Body of pancreas (tissue), 4 donors: ENCODE data around the gene DAAM1. TPM values are rescaled to one million over a fixed set of nuclear protein-coding genes. Genes with fewer than 3 reads are reported as not detected.

ENCODE experiments used
- ATAC-seq: fragments of 150-250 bp; one replicate; pipeline ENCODE4 v1.9.1; 2016
- DNase-seq, 4 donors: peaks; one replicate each; pipeline ENCODE4 v3.0.0-alpha.2; 2019
- H3K27ac ChIP-seq, 4 donors: fragments of 200-600 bp; sonication (generic); 1 replicate in 3 of 4; 2 replicates in 1 of 4; pipeline versions ENCODE4 v1.5.1 to v1.6.1; 2016 to 2019; ENCODE audit warnings: mild to moderate bottlenecking in 1 of 4, mixed read lengths in 1 of 4, moderate library complexity in 1 of 4
- H3K27me3 ChIP-seq, 2 donors: fragments of 200-600 bp; sonication (generic); one replicate each; pipeline ENCODE4 v1.6.0; 2016; ENCODE audit warnings: mild to moderate bottlenecking in 1 of 2
- H3K36me3 ChIP-seq, 2 donors: fragments of 200-600 bp; sonication (generic); replicated peaks in 1 of 2; 2 replicates each; pipeline ENCODE4 v1.5.1; 2016; ENCODE audit warnings: low read depth in 2 of 2; ENCODE audit not compliant: insufficient read depth in 1 of 2
- H3K4me1 ChIP-seq: fragments of 200-600 bp; sonication (generic); one replicate; pipeline ENCODE4 v1.6.0; 2016
- H3K4me3 ChIP-seq, 2 donors: fragments of 200-600 bp; sonication (generic); 1 replicate in 1 of 2; 2 replicates in 1 of 2; pipeline ENCODE4 v1.5.1; 2016 to 2019
- H3K9me3 ChIP-seq, 3 donors: fragments of 200-600 bp; sonication (generic); 1 replicate in 2 of 3; 2 replicates in 1 of 3; pipeline ENCODE4 v1.5.1; 2016
- POLR2A ChIP-seq, 3 donors: fragments of 450-650 bp; IDR thresholded peaks; one replicate each; pipeline ENCODE4 v1.6.1; 2016; ENCODE audit warnings: antibody characterized with exemption in 3 of 3, mild to moderate bottlenecking in 2 of 3
- WGBS, 2 donors: methylation state at CpG; one replicate each; pipeline ENCODE4 v1.1.5; 2017; 5-methylcytosine and 5-hydroxymethylcytosine counted together
- intact Hi-C: fragments of 100-400 bp; cut with DNase I; formaldehyde crosslinking; loops from one replicate; pipeline ENCODE4 v1.15.1; 2023
- total RNA-seq, 2 donors: library from RNA; depleted of rRNA; stranded (reverse); fragments of >200 nt; gene quantifications; one replicate each; pipeline ENCODE4 v1.1.0, GENCODE V29; 2016
- TF ChIP-seq, protein P1 (sequence below), 7 experiments: fragments of 450-650 bp in 4 of 7; fragments of 200-600 bp in 3 of 7; sonication (generic) in 3 of 7; IDR thresholded peaks; one replicate each; pipeline ENCODE4 v1.5.1; 2016 to 2019; ENCODE audit warnings: antibody characterized with exemption in 7 of 7

The DAAM1 gene
- total RNA-seq, 2 donors from 2014 or later = 16.9 to 42.5 TPM

DNA sequence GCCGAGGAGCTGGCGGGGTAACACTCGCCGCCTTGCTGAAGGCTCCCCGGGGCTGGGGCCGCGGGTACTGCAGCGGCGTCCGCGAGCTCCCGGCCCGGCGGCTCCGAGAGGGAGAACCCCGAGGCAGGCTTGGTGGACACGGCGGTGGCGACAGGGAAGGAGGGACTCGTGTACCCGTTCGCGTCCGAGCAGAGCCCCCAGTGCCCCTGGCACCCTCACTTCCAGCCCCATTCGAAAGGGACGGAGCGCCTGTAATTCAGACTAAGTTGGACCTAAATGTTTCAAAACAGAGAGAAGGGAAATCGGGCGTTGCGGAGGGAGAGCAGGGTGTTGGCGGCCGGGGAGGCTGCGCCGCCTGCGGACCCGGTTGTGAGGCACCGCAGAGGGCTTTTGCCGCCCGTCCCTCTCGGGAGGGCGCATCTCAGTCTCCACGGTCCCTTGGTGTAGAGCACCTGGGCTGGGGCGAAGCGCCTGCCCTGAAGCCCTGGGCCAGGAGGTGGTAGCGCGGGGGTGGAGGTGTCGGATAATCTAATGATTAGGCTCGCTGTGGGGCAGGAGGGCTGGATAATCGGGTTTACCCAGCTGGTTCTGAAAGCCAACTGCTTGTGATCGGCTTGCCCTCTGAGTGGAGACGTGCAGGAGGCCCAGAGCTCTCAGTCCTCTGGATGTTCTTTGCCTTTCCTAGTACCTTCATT lies 771 bp downstream of the DAAM1 start:
- no peaks in the 10 kb centered on the region for H3K27me3 ChIP-seq
- peak overlapping the region; percentile 56 to 73 for H3K4me3 ChIP-seq
- H3K27ac ChIP-seq = peak overlapping the region; percentile 96 to 98 (median 98)
- peak; percentile 33 for ATAC-seq
- no peaks in the 10 kb centered on the region for H3K9me3 ChIP-seq
- H3K4me1 ChIP-seq = peaks cover 46% of the 10 kb centered on the region
- TF ChIP-seq, protein P1, sequence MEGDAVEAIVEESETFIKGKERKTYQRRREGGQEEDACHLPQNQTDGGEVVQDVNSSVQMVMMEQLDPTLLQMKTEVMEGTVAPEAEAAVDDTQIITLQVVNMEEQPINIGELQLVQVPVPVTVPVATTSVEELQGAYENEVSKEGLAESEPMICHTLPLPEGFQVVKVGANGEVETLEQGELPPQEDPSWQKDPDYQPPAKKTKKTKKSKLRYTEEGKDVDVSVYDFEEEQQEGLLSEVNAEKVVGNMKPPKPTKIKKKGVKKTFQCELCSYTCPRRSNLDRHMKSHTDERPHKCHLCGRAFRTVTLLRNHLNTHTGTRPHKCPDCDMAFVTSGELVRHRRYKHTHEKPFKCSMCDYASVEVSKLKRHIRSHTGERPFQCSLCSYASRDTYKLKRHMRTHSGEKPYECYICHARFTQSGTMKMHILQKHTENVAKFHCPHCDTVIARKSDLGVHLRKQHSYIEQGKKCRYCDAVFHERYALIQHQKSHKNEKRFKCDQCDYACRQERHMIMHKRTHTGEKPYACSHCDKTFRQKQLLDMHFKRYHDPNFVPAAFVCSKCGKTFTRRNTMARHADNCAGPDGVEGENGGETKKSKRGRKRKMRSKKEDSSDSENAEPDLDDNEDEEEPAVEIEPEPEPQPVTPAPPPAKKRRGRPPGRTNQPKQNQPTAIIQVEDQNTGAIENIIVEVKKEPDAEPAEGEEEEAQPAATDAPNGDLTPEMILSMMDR (IDR thresholded peaks at IDR 0.05) = peak in 2 of 7 experiments; percentile 1 to 3
- no peak for TF ChIP-seq POLR2A (IDR thresholded peaks at IDR 0.05)
- intact Hi-C loops = no loop called here
- DNase-seq = peak; percentile 26 to 47 (median 36)
- no peaks in the 10 kb centered on the region for H3K36me3 ChIP-seq
- WGBS, 2 donors = 0 to 1% methylated on average over 19 to 46 of the region's 51 CpGs

DNA sequence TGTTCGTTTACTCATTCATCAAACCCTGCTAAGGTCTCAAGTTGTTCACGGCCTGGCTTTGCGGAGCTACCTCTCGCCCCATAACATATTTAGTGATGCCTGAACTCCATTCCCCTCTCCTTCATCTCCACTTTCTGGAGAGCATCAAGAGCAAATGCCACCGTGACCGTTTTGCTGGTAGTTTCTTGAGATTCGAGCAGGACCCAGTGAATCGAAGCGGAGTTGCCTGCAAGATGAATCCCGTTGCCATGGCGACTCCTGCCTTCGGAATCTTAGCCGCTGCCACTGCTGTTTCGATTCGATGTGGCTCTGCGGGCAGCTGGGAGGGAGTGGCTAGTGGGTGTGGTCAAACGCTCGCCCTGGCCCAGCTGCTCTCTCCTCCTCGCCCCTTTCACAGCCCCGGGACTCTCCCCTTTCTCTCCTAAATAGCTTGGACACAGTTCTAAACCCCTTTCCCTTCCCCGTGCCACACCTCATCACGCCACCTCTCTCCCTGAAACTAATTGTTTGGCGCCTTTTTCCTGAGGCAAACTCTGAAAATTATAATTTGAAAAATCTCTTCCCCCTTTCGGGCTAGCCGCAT lies 1.4 kb downstream of the DAAM1 start:
- no peak for TF ChIP-seq POLR2A (IDR thresholded peaks at IDR 0.05)
- TF ChIP-seq, protein P1 (IDR thresholded peaks at IDR 0.05) = no peak

DNA sequence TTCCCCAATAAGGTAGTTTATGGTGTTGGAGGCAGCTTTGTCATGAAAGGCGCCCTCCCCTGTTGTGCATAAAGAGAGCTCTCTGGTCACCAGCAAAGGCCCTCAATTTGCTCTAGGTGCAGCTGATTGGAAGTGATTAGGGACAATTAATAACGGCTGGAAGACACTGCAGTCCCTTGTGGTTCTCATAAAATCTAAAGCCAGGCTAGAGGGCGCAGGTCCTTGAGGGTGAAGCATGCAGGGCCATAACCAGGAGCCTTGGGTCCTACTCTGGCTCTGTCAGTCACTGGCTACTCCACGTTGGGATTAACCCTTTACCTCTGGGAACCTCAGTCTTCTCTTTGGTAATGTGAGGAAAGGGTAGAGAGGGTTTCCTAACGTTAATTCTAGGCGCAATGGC lies 1.9 kb downstream of the DAAM1 start:
- peaks cover 54% of the 10 kb centered on the region for H3K4me1 ChIP-seq
- TF ChIP-seq, protein P1 (IDR thresholded peaks at IDR 0.05) = no peak
- TF ChIP-seq POLR2A (IDR thresholded peaks at IDR 0.05) = no peak
- no peak for ATAC-seq
- peak overlapping the region; percentile 96 to 98 (median 98) for H3K27ac ChIP-seq
- no peaks in the 10 kb centered on the region for H3K36me3 ChIP-seq
- no peaks in the 10 kb centered on the region for H3K9me3 ChIP-seq
- H3K27me3 ChIP-seq = no peaks in the 10 kb centered on the region
- 23 to 35% methylated on average over 6 of the region's 6 CpGs for WGBS, 2 donors
- H3K4me3 ChIP-seq = no peak overlapping the region
- peak in 3 of 4 donors; percentile 20 to 29 (median 22) for DNase-seq
- intact Hi-C loops = no loop called here

More for the DNA sequence above, 1.4 kb downstream of the DAAM1 start:
- intact Hi-C loops = no loop called here
- peak overlapping the region; percentile 56 to 73 for H3K4me3 ChIP-seq
- H3K9me3 ChIP-seq = no peaks in the 10 kb centered on the region
- no peaks in the 10 kb centered on the region for H3K36me3 ChIP-seq
- peaks cover 52% of the 10 kb centered on the region for H3K4me1 ChIP-seq
- DNase-seq = peak; percentile 88 to 93 (median 92)
- peak; percentile 41 for ATAC-seq
- 1 to 2% methylated on average over 22 to 25 of the region's 25 CpGs for WGBS, 2 donors
- H3K27ac ChIP-seq = peak overlapping the region; percentile 96 to 98 (median 98)
- no peaks in the 10 kb centered on the region for H3K27me3 ChIP-seq

DNA sequence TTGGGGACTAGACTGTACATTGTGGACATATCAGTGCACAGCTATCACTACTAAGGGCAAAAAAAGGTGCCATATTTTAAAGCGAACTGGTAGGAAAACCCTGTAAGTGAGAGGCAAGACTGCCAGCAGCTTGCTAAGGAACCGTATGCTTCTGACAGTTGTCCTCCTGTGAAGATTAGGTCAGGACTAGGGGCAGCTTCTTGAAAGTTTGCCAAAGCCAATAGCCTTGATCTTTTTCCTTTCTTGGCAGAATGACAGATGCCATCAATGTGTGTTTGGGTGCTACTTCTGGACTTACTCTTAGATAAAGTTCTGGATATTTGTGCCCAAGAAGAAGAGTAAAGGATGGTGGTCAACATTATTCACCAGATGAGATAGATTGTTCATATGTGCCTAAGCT lies 7.4 kb downstream of the DAAM1 start:
- intact Hi-C loops = no loop called here
- TF ChIP-seq, protein P1 (IDR thresholded peaks at IDR 0.05) = no peak
- no peak for TF ChIP-seq POLR2A (IDR thresholded peaks at IDR 0.05)
- no peaks in the 10 kb centered on the region for H3K27me3 ChIP-seq
- peaks cover 57% of the 10 kb centered on the region for H3K4me1 ChIP-seq
- H3K4me3 ChIP-seq = no peak overlapping the region
- H3K9me3 ChIP-seq = no peaks in the 10 kb centered on the region
- DNase-seq (peak in 2 of 4 donors; percentile 16 to 24), ATAC-seq (no peak)
- WGBS, 2 donors = 31 to 33% methylated on average over 2 of the region's 2 CpGs
- H3K36me3 ChIP-seq = no peaks in the 10 kb centered on the region
- no peak overlapping the region for H3K27ac ChIP-seq
